HCT116 (cell line): ENCODE results near the gene RAC2. TPM values are rescaled to one million over a fixed set of nuclear protein-coding genes. Genes with fewer than 3 reads are reported as not detected.

Experiments
- ATAC-seq: fragments of 200-7000 bp; cut with Tn5 transposase; 2 replicates; pipeline ENCODE4 v1.9.1; 2020; ENCODE audit warnings: mild to moderate bottlenecking, moderate library complexity
- BruUV-seq: library from RNA; stranded (reverse); fragments of 400-500 nt; replicated peaks from 2 replicates; lab custom pipeline; 2021; lab: Mats Ljungman, UMichigan
- CTCF ChIA-PET: fragments of 300-600 bp; sonication (Branson Sonifier 250); formaldehyde crosslinking; loops from one replicate; lab custom pipeline; 2021; ENCODE audit warnings: antibody characterized with exemption; lab: Charles Lee
- POLR2A ChIA-PET: fragments of 300-600, 350-600 bp; sonication (Branson Sonifier 250); formaldehyde crosslinking; loops from one replicate; lab custom pipeline; 2021; ENCODE audit warnings: antibody characterized with exemption; lab: Charles Lee
- RAD21 ChIA-PET, 2 experiments: fragments of 300-600 bp; sonication (Branson Sonifier 250); formaldehyde crosslinking; loops; one replicate each; lab custom pipeline; 2023; ENCODE audit warnings: low total read pairs in 2 of 2; ENCODE audit not compliant: uncharacterized antibody in 2 of 2, unreplicated experiment in 2 of 2, low non-redundant PET in 1 of 2; lab: Charles Lee
- DNase-seq: peaks from one replicate; pipeline ENCODE4 v3.0.0-alpha.2; 2010; ENCODE audit warnings: low read depth, low spot score
- H2AFZ ChIP-seq: fragments of 200-600 bp; shearing (Covaris generic), sonication (generic); 2 replicates; pipeline ENCODE4 v1.6.1; 2017; ENCODE audit warnings: low read depth, mixed run types, mixed read lengths, antibody characterized with exemption, low read length; ENCODE audit not compliant: poor library complexity, severe bottlenecking
- H3K27ac ChIP-seq: 2 replicates; pipeline ENCODE4 v1.5.1; 2012; ENCODE audit warnings: low read depth, low read length
- H3K27me3 ChIP-seq: fragments of 200-600 bp; sonication (generic); 2 replicates; pipeline ENCODE4 v1.6.1; 2016; ENCODE audit warnings: mixed run types, low read length, mixed read lengths; ENCODE audit not compliant: insufficient read depth
- H3K36me3 ChIP-seq, 2 experiments: fragments of 200-500 bp in 1 of 2; fragments of 200-600 bp in 1 of 2; sonication (Bioruptor generic) in 1 of 2; sonication (generic) in 1 of 2; 2 replicates each; pipeline versions ENCODE4 v1.5.1 to v1.6.1; 2014 to 2016; ENCODE audit warnings: low read length in 2 of 2, inconsistent platforms in 1 of 2, mixed read lengths in 1 of 2, mixed run types in 1 of 2; ENCODE audit not compliant: insufficient read depth in 2 of 2, control insufficient read depth in 1 of 2
- H3K4me1 ChIP-seq, 2 experiments: fragments of 200-600 bp in 1 of 2; sonication (generic) in 1 of 2; 2 replicates each; pipeline versions ENCODE4 v1.5.1 to v1.6.1; 2012 to 2017; ENCODE audit warnings: low read length in 2 of 2, inconsistent platforms in 1 of 2, mild to moderate bottlenecking in 1 of 2, mixed read lengths in 1 of 2, mixed run types in 1 of 2, moderate library complexity in 1 of 2; ENCODE audit not compliant: insufficient read depth in 2 of 2, control insufficient read depth in 1 of 2
- H3K4me2 ChIP-seq: fragments of 200-600 bp; sonication (generic); 2 replicates; pipeline ENCODE4 v1.6.1; 2017; ENCODE audit warnings: mixed run types, low read length, mixed read lengths
- H3K4me3 ChIP-seq, 2 experiments: fragments of 200-600 bp in 1 of 2; sonication (generic) in 1 of 2; replicated peaks in 1 of 2; 2 replicates each; pipeline ENCODE4 v1.5.1; 2011 to 2016; ENCODE audit warnings: low read length in 2 of 2, control low read depth in 1 of 2, low read depth in 1 of 2, mild to moderate bottlenecking in 1 of 2, mixed read lengths in 1 of 2, mixed run types in 1 of 2
- H3K79me2 ChIP-seq: fragments of 200-600 bp; sonication (generic); 2 replicates; pipeline ENCODE4 v1.6.1; 2017; ENCODE audit warnings: mild to moderate bottlenecking, mixed run types, low read length, moderate library complexity, mixed read lengths; ENCODE audit not compliant: insufficient read depth
- H3K9ac ChIP-seq: fragments of 200-600 bp; sonication (generic); 2 replicates; pipeline ENCODE4 v1.6.1; 2016; ENCODE audit warnings: low read length, mixed read lengths
- H3K9me2 ChIP-seq: fragments of 200-600 bp; sonication (generic), shearing (Covaris generic); 2 replicates; pipeline ENCODE4 v1.6.1; 2017; ENCODE audit warnings: mixed run types, mild to moderate bottlenecking, moderate library complexity; ENCODE audit not compliant: insufficient read depth
- H3K9me3 ChIP-seq, 2 experiments: fragments of 200-500 bp in 1 of 2; fragments of 200-600 bp in 1 of 2; sonication (Bioruptor generic) in 1 of 2; sonication (generic) in 1 of 2; 2 replicates each; pipeline ENCODE4 v1.6.1; 2014 to 2017; ENCODE audit warnings: low read length in 2 of 2, mixed read lengths in 2 of 2, inconsistent platforms in 1 of 2, low read depth in 1 of 2, mild to moderate bottlenecking in 1 of 2, mixed run types in 1 of 2, moderate library complexity in 1 of 2; ENCODE audit not compliant: control insufficient read depth in 1 of 2, insufficient read depth in 1 of 2
- H4K20me1 ChIP-seq: fragments of 200-600 bp; sonication (generic), shearing (Covaris generic); 2 replicates; pipeline ENCODE4 v1.6.1; 2017; ENCODE audit warnings: mixed run types, mild to moderate bottlenecking, moderate library complexity; ENCODE audit not compliant: insufficient read depth
- ATF3 ChIP-seq: IDR thresholded peaks from 2 replicates; pipeline ENCODE4 v1.6.1; 2012
- CBX3 ChIP-seq: IDR thresholded peaks from 2 replicates; pipeline ENCODE4 v1.6.1; 2012; ENCODE audit warnings: low read depth
- EZH2phosphoT487 ChIP-seq: fragments of 200-600 bp; IDR thresholded peaks from 2 replicates; pipeline ENCODE4 v1.6.1; 2018; ENCODE audit warnings: antibody characterized with exemption, borderline replicate concordance
- FOSL1 ChIP-seq: IDR thresholded peaks from 2 replicates; pipeline ENCODE4 v1.6.1; 2012; ENCODE audit warnings: low read depth
- JUND ChIP-seq: IDR thresholded peaks from 2 replicates; pipeline ENCODE4 v1.6.1; 2012
- MAX ChIP-seq: IDR thresholded peaks from 2 replicates; pipeline ENCODE4 v1.6.1; 2012
- POLR2A ChIP-seq: IDR thresholded peaks from 2 replicates; pipeline ENCODE4 v1.7.0; 2011; ENCODE audit warnings: borderline replicate concordance; ENCODE audit not compliant: insufficient read depth, insufficient read length; ENCODE audit errors: extremely low read depth
- POLR2AphosphoS5 ChIP-seq: IDR thresholded peaks from 2 replicates; pipeline ENCODE4 v1.6.1; 2011; ENCODE audit warnings: mild to moderate bottlenecking, low read depth, low read length, moderate library complexity
- RAD21 ChIP-seq: IDR thresholded peaks from 2 replicates; pipeline ENCODE4 v1.6.1; 2012; ENCODE audit warnings: low read depth, mild to moderate bottlenecking
- REST ChIP-seq: IDR thresholded peaks from 2 replicates; pipeline ENCODE4 v1.6.1; 2012; ENCODE audit warnings: low read depth
- SIN3A ChIP-seq: IDR thresholded peaks from 2 replicates; pipeline ENCODE4 v1.6.1; 2012; ENCODE audit warnings: low read depth
- SP1 ChIP-seq: IDR thresholded peaks from 2 replicates; pipeline ENCODE4 v1.6.1; 2012; ENCODE audit warnings: low read depth
- TCF7L2 ChIP-seq: IDR thresholded peaks from 2 replicates; pipeline ENCODE4 v1.7.0; 2011; ENCODE audit warnings: borderline replicate concordance, inconsistent platforms; ENCODE audit not compliant: insufficient read depth, insufficient read length; ENCODE audit errors: extremely low read depth
- YY1 ChIP-seq: IDR thresholded peaks from 2 replicates; pipeline ENCODE4 v1.6.1; 2011; ENCODE audit warnings: low read length, low read depth, moderate library complexity, mild to moderate bottlenecking; ENCODE audit not compliant: insufficient replicate concordance; ENCODE audit errors: extremely low read depth
- ZBTB33 ChIP-seq: IDR thresholded peaks from 2 replicates; pipeline ENCODE4 v1.6.1; 2011; ENCODE audit warnings: mild to moderate bottlenecking, low read length, moderate library complexity; ENCODE audit not compliant: insufficient replicate concordance; ENCODE audit errors: extremely low read depth
- intact Hi-C: fragments of 100-400 bp; cut with micrococcal nuclease; formaldehyde crosslinking; loops from 2 replicates; pipeline ENCODE4 v1.10.0; 2022
- total RNA-seq: library from RNA; stranded (reverse); gene quantifications from one replicate; pipeline ENCODE4 v1.2.1, GENCODE V29; 2021; ENCODE audit not compliant: unreplicated experiment

Gene RAC2
- total RNA-seq, 1 experiment from 2014 or later, result 62.0 TPM

- Histone ChIP-seq H2AFZ (no peak overlapping the region), H3K36me3 (no peaks in the 10 kb centered on the region), H3K9me3 (no peaks in the 10 kb centered on the region), H3K4me1 (peaks cover 30 to 73% of the 10 kb centered on the region in 2 experiments), H3K4me2 (no peak overlapping the region), H3K27ac (no peak overlapping the region), H3K9me2 (no peaks in the 10 kb centered on the region), H3K4me3 (no peak overlapping the region), H3K9ac (no peak overlapping the region), H4K20me1 (no peaks in the 10 kb centered on the region), H3K27me3 (no peaks in the 10 kb centered on the region), H3K79me2 (no peaks in the 10 kb centered on the region)
- RAD21 ChIA-PET, result no interaction called here
- TF ChIP-seq RAD21, result no peak
- no peak for TF ChIP-seq SIN3A
- no peak for TF ChIP-seq MAX
- TF ChIP-seq POLR2A, result no peak
- no peak for TF ChIP-seq CBX3
- no peak for TF ChIP-seq FOSL1
- TF ChIP-seq JUND, result no peak
- TF ChIP-seq ZBTB33, result no peak
- no peak for TF ChIP-seq EZH2phosphoT487
- no peak for TF ChIP-seq SP1
- TF ChIP-seq YY1, result no peak
- TF ChIP-seq TCF7L2, result no peak
- no peak for TF ChIP-seq REST
- TF ChIP-seq POLR2AphosphoS5, result no peak
- TF ChIP-seq ATF3, result no peak
- intact Hi-C loops, result no loop called here
- CTCF ChIA-PET, result interaction anchor here (1.7 kb wide), 1 partner anchor 15 kb away, joined by 8 read pairs; no protein-coding TSS in a partner anchor
- DNase-seq (no peak), ATAC-seq (no peak)
- BruUV-seq, result no TSS peak
- POLR2A ChIA-PET, result interaction anchor here (0.6 to 0.8 kb wide), 2 partner anchors 14 to 156 kb away, joined by 3 read pairs; no protein-coding TSS in a partner anchor
Measured at GRCh38 chr22:37275134-37275533, 31.1 kb upstream of the RAC2 start.
